Measurements from ENCODE around the gene WDTC1. TPM values are rescaled to one million over a fixed set of nuclear protein-coding genes. Genes with fewer than 3 reads are reported as not detected.
A peak's percentile ranks its signal among the peaks of the same experiment; 100 is the strongest.

WDTC1 gene
- total RNA-seq, 2 donors from 2014 or later, result 30.7 to 32.9 TPM

DNA sequence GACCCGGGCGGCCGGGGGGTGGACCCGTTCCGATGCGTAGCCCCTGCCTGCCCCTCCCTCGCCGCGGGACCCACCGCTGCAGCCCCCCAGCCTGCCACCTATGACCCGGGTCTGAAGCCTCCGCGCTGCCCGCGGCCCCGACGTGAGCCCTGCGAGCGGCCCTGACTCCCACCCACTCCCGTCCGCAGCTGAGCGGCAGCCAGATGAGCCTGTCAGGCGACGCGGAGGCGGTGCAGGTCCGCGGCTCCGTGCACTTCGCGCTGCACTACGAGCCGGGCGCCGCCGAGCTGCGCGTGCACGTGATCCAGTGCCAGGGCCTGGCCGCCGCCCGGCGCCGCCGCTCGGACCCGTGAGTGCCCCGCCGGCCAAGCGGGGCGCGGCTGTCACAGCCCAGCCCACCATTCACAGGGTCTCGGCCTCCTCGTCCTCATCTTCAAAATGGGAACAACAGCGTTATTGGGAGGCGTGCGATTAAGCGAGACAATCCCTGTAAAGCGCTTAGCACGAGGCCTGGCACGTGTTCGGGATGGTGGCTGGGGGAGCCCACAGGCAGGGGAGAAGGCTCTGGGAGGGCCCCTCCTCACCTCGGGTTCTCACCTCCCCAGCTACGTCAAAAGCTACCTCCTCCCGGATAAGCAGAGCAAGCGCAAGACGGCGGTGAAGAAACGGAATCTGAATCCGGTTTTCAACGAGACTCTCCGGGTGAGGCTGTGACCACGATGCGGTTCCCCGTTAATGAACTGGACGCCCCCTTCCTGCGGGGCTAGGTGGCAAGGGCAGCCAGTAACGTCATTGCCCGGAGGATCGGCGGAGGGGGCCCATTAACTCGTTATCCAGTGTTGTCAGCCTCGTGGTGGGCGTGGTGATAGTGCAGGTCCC is 115.6 kb downstream of the WDTC1 start:
- peak; percentile 75 for ATAC-seq
- DNase-seq, result no peak
- H3K27ac Mint-ChIP-seq, result no peak overlapping the region
- peaks cover 21% of the 10 kb centered on the region for H3K4me1 Mint-ChIP-seq
- H3K36me3 Mint-ChIP-seq (ENCODE audit: low read depth), result peaks cover 7% of the 10 kb centered on the region
- H3K27me3 Mint-ChIP-seq, result no peaks in the 10 kb centered on the region
- no peak overlapping the region for H3K4me3 Mint-ChIP-seq
- no peaks in the 10 kb centered on the region for H3K9me3 ChIP-seq (ENCODE audit: control insufficient read depth, low read length, poor library complexity, severe bottlenecking)

- no peak overlapping the region for H3K27ac Mint-ChIP-seq
- DNase-seq (no peak), ATAC-seq (no peak)
- peaks cover 24% of the 10 kb centered on the region for H3K4me1 Mint-ChIP-seq
- no peaks in the 10 kb centered on the region for H3K27me3 Mint-ChIP-seq
- H3K9me3 ChIP-seq (ENCODE audit: control insufficient read depth, low read length, poor library complexity, severe bottlenecking), result no peaks in the 10 kb centered on the region
- H3K36me3 Mint-ChIP-seq (ENCODE audit: low read depth), result peaks cover 7% of the 10 kb centered on the region
- H3K4me3 Mint-ChIP-seq, result peak overlapping the region; percentile 25
Observed at GRCh38 chr1:27350663-27351540, 116.5 kb downstream of the WDTC1 start.

GRCh38 chr1:27351541-27352107 is 117.2 kb downstream of the WDTC1 start:
- H3K27ac Mint-ChIP-seq, result no peak overlapping the region
- H3K36me3 Mint-ChIP-seq (ENCODE audit: low read depth), result peaks cover 3% of the 10 kb centered on the region
- H3K4me1 Mint-ChIP-seq, result peaks cover 22% of the 10 kb centered on the region
- ATAC-seq (no peak), DNase-seq (no peak)
- no peaks in the 10 kb centered on the region for H3K9me3 ChIP-seq (ENCODE audit: control insufficient read depth, low read length, poor library complexity, severe bottlenecking)
- no peak overlapping the region for H3K4me3 Mint-ChIP-seq
- H3K27me3 Mint-ChIP-seq, result no peaks in the 10 kb centered on the region

- Mint-ChIP-seq H3K27me3 (no peaks in the 10 kb centered on the region), H3K27ac (no peak overlapping the region), H3K4me3 (no peak overlapping the region), H3K4me1 (peaks cover 19% of the 10 kb centered on the region), H3K36me3 (ENCODE audit: low read depth) (no peaks in the 10 kb centered on the region)
- no peaks in the 10 kb centered on the region for H3K9me3 ChIP-seq (ENCODE audit: control insufficient read depth, low read length, poor library complexity, severe bottlenecking)
- DNase-seq, result no peak
- no peak for ATAC-seq
Observed at GRCh38 chr1:27353166-27353565, 118.7 kb downstream of the WDTC1 start.

DNA sequence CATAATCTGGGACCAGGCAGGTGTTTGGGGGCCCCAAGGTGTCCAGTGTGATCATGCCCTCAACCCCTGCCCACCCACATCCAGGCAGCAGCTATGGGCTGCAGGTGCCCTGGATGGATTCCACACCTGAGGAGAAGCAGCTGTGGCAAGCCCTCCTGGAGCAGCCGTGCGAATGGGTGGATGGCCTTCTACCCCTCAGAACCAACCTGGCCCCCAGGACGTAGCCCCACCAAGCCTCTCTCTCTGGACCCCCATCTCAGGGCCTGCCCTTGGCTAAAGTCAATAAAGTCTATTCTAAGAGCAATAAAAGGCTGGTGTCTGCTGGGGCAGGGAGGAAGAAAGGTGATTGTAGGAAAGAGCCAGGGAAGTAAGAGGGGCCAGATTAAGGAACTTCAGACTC is 119.2 kb downstream of the WDTC1 start:
- ATAC-seq (no peak), DNase-seq (no peak)
- H3K9me3 ChIP-seq (ENCODE audit: control insufficient read depth, low read length, poor library complexity, severe bottlenecking), result no peaks in the 10 kb centered on the region
- H3K4me1 Mint-ChIP-seq, result peaks cover 19% of the 10 kb centered on the region
- H3K27me3 Mint-ChIP-seq, result no peaks in the 10 kb centered on the region
- H3K4me3 Mint-ChIP-seq, result no peak overlapping the region
- peak overlapping the region; percentile 27 for H3K27ac Mint-ChIP-seq
- no peaks in the 10 kb centered on the region for H3K36me3 Mint-ChIP-seq (ENCODE audit: low read depth)

- peaks cover 31% of the 10 kb centered on the region for H3K4me1 Mint-ChIP-seq
- DNase-seq, result no peak
- H3K9me3 ChIP-seq (ENCODE audit: control insufficient read depth, low read length, poor library complexity, severe bottlenecking), result no peaks in the 10 kb centered on the region
- no peak overlapping the region for H3K4me3 Mint-ChIP-seq
- H3K27me3 Mint-ChIP-seq, result no peaks in the 10 kb centered on the region
- peaks cover 2% of the 10 kb centered on the region for H3K36me3 Mint-ChIP-seq (ENCODE audit: low read depth)
- peak overlapping the region; percentile 75 for H3K27ac Mint-ChIP-seq
- no peak for ATAC-seq
Observed at GRCh38 chr1:27355683-27356082, 121.3 kb downstream of the WDTC1 start.

DNA sequence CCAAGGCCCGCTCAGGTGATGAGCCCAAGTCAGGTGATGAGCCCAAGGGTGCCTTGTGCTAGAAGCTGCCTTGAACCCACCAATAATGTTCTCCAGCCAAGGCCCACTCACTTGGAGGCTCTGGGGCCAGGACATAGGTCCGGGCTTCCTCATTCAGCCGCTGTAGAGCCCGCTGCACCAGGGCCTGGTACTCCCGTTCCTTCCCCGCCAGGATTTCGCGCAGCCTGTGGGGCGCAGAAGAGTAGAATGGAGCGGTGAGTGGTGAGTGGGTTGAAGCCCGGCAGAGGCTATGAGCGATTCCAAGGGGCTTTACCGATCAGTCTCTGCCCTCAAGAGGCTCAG is 121.8 kb downstream of the WDTC1 start:
- DNase-seq, result no peak
- H3K4me3 Mint-ChIP-seq, result peak overlapping the region; percentile 3
- peaks cover 36% of the 10 kb centered on the region for H3K4me1 Mint-ChIP-seq
- H3K9me3 ChIP-seq (ENCODE audit: control insufficient read depth, low read length, poor library complexity, severe bottlenecking), result no peaks in the 10 kb centered on the region
- no peaks in the 10 kb centered on the region for H3K27me3 Mint-ChIP-seq
- peaks cover 2% of the 10 kb centered on the region for H3K36me3 Mint-ChIP-seq (ENCODE audit: low read depth)
- no peak for ATAC-seq
- peak overlapping the region; percentile 75 for H3K27ac Mint-ChIP-seq

GRCh38 chr1:27356619-27357280 is 122.3 kb downstream of the WDTC1 start:
- H3K4me1 Mint-ChIP-seq, result peaks cover 37% of the 10 kb centered on the region
- no peaks in the 10 kb centered on the region for H3K27me3 Mint-ChIP-seq
- DNase-seq (peak in 1 of 3 donors; percentile 44), ATAC-seq (peak; percentile 39)
- peak overlapping the region; percentile 84 for H3K4me3 Mint-ChIP-seq
- no peaks in the 10 kb centered on the region for H3K9me3 ChIP-seq (ENCODE audit: control insufficient read depth, low read length, poor library complexity, severe bottlenecking)
- H3K36me3 Mint-ChIP-seq (ENCODE audit: low read depth), result peaks cover 2% of the 10 kb centered on the region
- peak overlapping the region; percentile 75 for H3K27ac Mint-ChIP-seq

DNA sequence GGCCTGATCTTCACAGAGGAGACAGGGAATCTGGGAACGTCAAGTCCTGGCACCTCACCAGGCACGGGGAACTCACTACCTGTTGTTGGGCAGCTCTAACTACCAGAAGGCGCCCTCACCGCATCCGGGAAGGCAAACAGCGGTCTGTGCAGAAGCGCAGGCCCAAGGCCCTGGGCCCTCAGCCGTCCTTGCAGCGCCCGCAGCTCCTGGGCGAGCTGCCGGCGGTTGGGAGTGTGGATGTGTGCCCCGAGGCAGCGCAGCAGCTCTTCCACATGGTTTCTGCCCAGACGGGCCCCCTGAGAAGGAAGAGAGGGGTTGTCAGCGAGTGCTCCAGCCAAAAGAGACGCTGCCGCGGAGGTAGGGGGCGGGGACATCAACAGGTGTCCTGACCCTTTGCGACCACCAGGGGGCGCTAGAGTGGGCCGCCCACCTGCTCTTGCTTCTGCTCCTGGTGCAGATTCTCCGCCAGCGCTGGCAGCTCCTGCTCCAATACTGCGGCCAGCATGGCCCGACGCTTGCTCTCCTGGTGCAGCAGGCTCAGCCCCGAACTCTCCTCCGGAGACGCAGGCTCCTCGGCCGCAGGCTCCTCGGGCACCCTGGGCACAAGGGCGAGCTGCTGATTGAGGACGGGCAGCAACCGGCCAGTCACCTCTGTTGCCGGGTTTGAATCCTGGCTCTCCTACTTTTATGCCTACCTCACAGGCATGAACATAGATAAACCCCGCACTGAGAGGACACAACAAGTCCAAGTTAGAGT is 123.0 kb downstream of the WDTC1 start:
- H3K9me3 ChIP-seq (ENCODE audit: control insufficient read depth, low read length, poor library complexity, severe bottlenecking), result no peaks in the 10 kb centered on the region
- Mint-ChIP-seq H3K4me1 (peaks cover 39% of the 10 kb centered on the region), H3K36me3 (ENCODE audit: low read depth) (peaks cover 2% of the 10 kb centered on the region), H3K4me3 (peak overlapping the region; percentile 84), H3K27me3 (no peaks in the 10 kb centered on the region), H3K27ac (peak overlapping the region; percentile 75)
- DNase-seq, result peak; percentile 66 to 72 (median 72)
- ATAC-seq, result peak; percentile 86

Other genes starting within 250 kb of the WDTC1 start
- gene TRNP1, start 240.9 kb upstream of the WDTC1 start, total RNA-seq, result under 1 TPM in 1 of 2 donors, not detected in 1; 0.22 TPM
- not detected for gene TENT5B, start 221.8 kb upstream of the WDTC1 start, total RNA-seq
- 10 to 100 TPM; 21.4 to 30.4 TPM for gene SLC9A1, start 79.5 kb upstream of the WDTC1 start, total RNA-seq
- 10 to 100 TPM; 24.8 to 27.0 TPM for gene TMEM222, start 87.5 kb downstream of the WDTC1 start, total RNA-seq
- gene SYTL1, start 107.4 kb downstream of the WDTC1 start, total RNA-seq, result 100 to 1,000 TPM; 206 to 261 TPM
- 1 to 10 TPM; 3.3 to 4.9 TPM for gene MAP3K6, start 132.3 kb downstream of the WDTC1 start, total RNA-seq
- not detected for gene FCN3, start 140.2 kb downstream of the WDTC1 start, total RNA-seq
- gene CD164L2, start 148.7 kb downstream of the WDTC1 start, total RNA-seq, result not detected
- under 1 TPM in 1 of 2 donors, not detected in 1; 0.30 TPM for gene GPR3, start 158.0 kb downstream of the WDTC1 start, total RNA-seq